Pons (tissue), 1 donor: ENCODE results near the gene PCK1.

ENCODE experiments used
- DNase-seq: peaks from one replicate; pipeline ENCODE4 v3.0.0-alpha.2; 2016; ENCODE audit warnings: low spot score

The PCK1 gene

DNA sequence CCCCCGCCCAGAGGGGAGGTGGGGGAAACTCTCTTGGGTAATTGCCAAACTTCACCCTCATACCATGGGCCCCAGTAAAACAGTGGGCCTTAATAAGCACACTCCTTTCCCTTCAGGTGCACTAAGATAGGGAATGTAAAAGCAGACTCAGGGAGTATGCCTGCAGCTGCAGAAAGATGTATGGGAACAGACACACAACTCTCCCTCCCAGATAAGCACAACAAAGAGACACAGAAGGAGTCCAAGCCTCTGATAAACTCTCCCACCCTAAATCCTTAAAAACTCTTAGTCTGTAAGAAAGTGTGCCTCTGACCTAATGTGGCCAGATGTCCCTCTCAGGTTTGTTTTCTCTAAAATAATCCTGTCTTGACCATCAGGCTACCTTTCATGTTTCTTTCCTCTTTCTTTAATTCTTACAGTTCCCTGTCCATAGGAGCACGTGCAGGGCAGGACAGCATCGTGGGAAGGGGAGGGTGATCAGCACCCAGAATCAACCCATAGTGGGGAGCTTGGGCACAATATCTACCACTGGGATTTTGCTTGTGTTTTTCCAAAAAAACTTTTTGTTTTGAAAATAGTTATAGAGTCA, 24.7 kb upstream of the PCK1 start:
- no peak for DNase-seq

DNA sequence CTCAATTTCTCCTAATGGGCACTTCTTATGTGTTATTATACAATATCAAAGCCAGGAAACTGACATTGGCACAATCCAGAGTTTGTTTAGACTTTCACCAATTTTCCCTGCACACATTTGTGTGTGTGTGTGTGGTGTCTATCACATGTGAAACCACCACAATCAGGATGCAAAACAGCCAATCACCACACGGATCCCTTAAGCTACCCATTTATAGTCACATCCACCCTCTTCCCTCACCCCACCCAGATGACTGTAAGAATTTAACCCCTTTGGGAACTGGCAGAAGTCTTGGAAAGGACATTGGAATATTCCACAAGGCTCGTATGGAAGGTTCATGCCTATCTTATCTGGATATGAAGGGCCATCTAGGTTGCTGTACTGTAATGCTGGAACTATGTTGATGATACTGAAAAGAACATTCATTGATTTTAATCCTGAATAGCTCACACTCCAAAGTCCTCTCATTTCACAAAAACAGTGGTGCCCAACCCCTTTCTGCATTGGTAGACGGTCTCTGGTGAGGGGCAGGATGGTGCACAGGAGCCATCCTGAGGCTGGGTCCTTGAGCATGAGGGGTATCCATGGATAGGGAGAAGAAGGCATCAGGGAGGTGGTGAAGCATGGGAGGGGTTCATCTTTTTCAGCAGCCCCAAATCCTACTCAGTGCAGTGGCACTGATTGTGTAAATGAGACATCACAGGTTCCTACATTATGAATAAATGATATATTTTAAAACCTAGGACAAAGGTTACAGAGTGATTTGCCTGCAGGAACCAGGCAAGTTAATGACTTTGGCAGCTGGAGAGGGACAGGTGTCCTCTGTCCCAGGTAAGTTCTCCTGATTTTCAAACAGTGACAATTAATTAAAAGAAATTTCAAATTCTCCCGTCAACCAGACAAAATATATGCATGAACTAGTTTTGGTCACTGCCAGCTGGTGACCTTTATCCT, 23.9 kb upstream of the PCK1 start:
- no peak for DNase-seq

DNA sequence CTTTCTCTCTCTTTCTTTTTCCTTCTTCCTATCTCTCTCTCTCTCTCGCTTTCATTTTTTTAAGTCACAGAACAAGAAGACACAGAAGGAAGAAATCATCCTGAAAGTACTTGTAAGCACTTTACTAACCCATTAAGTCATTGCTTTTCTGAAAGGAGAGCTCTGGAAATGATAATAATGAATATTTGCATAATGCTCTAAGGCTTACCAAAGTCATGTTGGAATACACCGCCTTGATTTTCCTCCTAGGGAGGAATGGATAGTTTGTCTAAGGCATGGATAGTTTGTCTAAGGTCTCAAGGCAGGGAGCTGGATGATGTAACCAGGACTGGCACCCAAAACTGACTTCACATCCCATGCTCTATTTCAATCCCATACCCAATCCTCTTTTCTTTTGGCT, 23.1 kb upstream of the PCK1 start:
- DNase-seq: no peak

DNA sequence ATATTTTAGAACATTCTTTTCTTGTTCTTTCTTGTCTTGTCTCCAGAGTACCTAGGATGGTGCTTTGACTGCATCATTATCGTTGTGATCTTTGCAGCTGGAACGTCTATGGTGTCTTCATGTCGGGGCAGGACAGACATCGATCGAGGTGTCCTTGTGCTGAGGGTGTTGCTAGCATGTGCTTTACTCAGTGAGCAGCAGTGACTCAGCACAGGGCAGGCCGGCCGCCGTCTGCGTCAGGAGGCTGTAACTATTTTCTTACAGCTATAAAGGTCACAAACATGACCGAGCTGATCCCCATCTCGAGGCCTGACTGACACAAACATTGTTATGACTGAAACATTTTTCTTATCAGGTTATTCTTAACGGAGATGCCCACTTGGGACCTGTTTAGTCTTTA, 21.0 kb upstream of the PCK1 start:
- DNase-seq: no peak

DNA sequence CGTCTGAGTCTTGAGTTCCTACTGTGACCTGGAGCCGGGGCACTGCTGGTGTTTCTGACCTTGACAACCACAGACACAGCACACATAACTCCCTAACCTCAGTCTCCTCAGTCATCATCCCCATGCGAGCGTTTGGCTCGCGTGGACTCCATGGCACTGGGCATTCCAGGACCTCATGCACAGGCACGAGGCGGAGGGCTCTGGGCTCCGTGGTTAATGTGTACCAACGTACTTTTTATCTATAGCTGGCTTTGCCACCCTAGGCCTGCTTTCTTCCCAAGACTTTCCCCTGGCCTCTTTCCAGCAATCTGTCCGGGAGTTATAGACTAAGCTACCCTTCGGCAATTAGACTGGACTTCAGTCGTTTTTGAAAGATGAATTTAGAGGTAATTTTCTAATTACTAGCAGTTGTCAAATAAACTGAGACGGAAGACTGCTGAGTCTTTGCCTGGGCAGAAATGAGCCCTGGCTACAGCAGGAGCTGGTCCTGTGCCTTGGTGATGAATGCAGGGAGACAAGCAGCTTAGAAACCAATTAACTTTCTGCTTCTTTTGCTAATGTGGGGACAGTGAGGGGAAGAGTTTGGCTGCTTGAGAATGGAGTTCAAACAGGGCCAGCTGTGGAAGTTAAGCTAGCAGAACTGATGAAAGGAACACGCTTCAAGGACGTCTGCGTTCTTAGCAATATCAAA, 19.9 kb upstream of the PCK1 start:
- no peak for DNase-seq

DNA sequence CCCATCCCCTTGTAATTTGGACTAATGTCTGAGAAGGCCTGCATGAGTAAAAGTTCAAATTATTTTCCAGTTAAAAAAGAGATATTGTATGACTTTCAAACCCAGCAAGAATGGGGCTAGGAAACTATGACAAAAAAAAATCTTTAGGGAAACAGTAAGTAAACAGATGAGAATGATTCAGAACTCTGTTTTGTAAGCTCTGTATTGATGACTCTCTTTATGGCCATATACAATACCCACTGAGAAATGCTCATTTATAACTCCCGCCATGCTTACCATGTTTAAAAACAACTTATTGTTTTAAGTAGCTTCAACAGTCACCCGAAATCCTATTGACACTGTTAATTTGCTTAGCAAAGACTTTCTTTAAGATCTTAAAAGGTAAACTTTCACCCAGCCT, 17.2 kb upstream of the PCK1 start:
- no peak for DNase-seq

DNA sequence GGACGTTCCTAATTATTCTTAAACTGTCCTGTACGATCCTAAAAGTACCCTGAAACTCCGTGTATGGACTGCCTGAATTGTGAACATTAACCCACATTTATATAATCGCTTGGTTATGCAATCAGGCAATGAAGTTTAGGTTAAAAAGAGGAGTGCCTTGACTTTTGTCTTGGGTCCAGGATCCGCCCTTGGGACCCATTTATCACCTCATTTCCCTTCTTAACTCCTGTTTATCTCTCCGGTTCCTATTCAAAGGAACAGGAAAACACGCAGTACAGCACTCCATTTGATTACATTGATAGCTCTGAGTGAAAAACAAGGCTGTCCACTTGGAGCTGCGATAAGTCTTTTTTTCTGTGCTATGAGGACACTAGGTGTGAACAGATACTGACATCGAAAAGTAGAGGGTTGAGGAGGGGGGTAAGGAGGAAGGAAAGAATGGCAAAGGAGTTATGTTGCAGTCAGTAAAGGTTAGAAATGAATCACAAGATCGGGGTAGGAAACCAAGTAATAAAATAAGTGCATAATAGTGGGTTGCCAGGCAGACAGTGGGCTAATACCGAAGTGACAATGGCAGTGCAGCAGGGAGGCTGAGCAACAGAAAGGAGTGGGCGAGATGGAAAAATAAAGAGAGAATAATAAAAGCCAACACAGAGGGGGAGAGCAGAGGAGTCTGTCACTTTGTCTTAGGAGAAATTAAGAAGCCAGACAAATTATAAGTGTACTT, 15.9 kb upstream of the PCK1 start:
- DNase-seq: peak; percentile 5

DNA sequence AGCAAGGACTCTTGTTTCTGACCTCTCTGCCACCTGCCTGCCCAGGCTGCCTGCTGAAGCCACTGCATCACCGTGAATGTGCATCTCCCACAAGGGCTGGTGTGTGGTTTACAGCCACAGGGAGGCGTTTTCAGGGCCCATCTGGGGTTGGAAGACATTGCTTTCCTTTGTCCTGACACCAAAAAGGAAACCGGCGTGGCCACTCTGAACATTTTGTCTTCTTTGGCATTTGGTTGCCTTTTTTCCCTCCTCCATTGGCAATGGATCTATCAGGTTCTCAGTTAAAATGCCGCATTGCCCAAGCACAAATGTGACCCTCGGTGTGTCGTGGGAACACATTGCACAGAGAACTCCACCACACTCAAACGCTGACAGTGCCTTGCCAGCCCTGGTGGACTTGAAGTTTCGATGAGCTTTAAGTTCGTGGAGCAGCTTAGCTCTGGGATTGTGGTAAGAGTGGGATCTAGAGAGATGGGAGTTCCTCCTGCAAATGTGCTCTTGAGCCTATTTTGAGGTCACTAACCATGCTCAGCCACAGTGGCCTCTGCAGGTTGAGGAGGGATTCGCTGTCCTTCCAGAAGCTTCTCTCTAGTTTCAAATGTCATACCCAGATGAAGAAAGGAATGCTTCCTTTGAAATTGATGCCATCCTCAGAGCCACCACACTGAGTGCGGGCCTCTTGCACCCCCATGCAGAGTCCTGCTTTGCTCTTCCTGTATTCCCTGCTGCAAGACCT, 14.8 kb upstream of the PCK1 start:
- no peak for DNase-seq

DNA sequence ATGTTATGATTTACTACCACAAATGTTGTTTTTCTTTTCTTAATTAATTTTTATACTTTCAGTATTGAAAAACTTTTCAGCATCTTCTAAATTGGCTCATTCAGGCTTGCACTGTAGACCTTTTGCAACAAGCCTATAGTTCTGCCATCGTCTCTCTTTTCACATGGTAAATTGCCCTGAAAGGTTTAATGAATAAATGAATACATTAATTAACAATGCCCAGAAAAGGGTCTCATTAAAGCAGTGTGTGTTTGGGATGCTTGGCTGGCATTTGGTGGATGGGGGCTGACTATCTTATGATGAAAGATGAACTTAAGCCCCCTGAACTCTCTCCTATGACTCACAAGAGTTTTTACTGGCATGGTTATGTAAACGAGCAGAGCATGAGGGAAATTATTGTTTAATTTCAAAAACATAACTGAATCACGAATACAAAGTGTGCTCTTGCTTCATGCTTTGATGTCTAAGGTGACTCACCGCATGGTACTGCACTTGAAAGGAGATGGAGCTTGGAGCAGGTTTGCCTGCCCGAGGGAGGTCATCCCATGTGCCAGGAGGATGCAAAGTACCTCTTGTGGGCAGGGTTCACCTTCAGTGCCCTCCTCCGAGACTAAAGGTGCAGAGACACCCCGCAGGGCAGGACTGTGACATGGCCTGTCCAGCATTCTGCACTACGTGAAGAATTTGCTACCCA, 13.8 kb upstream of the PCK1 start:
- DNase-seq: no peak

DNA sequence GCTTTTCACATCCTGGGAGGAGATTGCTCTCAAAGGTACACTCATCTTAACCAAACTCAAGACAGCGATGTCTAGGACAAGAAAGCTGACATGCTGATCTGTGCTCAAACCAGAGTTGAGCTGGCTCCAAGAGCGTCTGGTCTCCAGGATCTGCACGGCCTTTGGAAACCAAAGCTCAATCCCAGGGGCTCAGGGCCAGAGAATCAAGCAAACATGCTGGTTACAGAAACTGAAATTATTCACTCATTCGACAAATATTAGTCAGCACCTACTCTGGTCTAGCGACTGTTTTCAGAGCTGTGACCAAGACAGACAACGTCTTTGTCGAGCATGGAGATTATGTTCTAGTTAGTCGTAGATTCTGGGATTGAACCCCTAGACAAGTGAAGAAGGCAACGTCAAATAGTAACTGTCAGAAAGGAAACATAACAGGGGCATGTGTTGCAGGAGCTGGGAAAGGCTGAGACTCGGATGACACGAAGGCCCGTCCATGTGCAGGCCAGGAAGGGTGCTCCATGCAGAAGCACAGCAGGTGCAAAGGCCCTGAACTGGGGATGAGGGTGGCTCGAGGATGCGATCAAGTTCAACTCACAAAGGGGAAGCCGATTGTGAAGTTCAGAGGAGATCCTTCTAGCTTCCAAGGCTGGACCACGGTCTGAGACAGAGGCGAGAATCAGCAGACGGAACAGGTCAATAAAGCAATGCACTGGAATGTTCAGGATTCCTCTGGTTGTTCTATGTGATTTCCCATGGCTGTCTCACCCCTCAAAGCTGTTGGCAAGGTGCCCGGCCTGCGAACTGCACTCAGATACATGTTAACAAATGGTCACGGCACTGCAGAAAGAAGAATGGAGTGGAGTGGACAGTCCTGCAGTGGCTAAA, 12.5 kb upstream of the PCK1 start:
- DNase-seq: no peak

DNA sequence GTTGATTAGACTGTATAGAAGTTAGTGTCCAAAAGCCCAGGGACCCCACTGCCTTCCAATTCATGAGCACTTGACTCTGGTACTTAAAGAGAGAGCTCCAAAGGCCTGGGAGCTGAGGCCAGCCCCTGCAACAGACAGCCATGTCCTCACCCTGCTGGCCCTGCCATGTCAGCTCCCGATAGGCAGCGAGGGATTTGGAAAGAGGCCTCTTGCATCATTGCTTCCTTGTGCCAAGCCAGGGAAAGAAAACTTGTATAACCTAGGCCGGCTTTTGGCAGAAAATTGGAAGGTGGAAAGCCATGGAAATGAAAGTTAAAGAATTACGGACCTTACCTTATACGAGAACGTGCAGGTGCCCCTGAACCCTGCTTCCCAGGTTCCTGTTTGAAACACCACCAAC, 8.4 kb upstream of the PCK1 start:
- DNase-seq: no peak

DNA sequence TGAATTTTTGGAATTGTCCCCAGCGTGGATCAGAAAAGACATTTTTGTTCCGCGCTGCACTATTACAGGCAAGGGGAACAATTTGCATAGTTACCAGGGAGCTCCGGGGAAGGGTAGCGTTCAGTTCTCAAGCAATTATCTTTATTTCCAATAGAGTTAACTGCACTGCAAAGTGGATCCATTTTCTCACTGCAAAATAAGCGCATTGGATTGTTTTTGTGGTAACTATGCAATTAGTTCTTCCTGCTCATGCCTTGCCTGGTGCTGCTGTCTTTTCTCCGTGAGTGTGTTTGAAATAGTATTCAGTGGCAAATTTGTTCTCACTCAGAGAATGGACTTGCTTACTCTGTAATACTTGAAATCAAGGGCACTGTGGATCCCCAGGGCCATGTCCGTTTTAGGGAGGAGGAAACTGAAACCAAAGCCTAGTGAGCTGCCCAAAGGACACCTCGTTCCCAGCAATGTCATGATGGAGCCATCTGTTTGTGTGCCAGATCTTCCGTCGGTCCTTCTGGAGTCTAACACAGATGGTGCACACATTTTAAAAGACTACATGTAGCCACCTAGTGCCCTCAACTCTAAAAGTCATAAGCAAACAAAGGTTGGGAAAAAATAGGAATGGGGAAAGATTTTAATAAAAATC, 7.4 kb upstream of the PCK1 start:
- no peak for DNase-seq

DNA sequence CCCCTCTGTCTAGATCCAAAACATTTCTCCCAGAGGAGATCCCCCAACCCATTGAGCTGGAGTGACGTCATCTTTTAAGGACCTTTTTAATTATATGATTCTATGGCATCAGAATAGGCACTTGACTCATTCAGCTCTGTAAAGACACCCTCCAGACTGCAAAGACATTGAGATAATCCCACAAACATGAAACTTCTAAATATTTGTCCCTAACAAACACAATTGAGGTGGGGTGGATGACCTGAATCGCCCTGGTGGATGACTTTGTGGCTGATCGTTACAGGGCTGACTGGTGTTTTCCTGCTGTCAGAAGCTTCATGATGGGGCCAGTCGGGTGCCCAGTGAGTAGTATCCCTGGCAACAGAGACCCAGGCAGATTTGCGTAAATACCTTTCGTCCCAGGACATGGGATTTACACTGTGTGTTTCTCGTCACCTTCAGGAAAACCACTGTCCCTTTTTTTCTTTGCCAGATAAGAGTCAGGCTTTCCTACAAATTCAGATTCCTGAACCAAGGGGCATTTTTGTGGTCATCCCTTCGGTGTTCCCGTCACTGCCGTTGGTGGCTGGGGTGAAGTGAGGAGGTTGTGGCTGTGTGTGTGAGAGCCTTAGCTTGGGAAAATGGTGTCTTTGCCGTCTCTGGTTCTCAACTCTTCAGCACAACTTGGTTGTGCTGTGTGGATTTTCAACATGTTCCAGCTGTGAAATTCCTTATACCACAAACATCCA, 5.3 kb upstream of the PCK1 start:
- no peak for DNase-seq

DNA sequence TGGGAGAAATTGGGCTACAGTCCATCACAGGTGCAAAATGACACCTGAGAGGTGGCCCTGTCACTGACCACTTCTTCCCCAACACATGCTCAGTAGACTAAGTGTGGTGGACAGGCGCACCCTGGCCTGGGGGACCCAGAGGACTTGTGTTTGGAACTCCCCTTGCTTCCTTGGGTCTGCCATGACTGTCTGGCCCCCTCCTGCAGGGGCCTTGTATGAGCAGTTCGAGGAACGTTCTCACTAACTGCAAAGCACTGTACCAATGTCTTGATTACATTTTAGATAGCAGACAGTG, 4.0 kb upstream of the PCK1 start:
- DNase-seq: no peak

DNA sequence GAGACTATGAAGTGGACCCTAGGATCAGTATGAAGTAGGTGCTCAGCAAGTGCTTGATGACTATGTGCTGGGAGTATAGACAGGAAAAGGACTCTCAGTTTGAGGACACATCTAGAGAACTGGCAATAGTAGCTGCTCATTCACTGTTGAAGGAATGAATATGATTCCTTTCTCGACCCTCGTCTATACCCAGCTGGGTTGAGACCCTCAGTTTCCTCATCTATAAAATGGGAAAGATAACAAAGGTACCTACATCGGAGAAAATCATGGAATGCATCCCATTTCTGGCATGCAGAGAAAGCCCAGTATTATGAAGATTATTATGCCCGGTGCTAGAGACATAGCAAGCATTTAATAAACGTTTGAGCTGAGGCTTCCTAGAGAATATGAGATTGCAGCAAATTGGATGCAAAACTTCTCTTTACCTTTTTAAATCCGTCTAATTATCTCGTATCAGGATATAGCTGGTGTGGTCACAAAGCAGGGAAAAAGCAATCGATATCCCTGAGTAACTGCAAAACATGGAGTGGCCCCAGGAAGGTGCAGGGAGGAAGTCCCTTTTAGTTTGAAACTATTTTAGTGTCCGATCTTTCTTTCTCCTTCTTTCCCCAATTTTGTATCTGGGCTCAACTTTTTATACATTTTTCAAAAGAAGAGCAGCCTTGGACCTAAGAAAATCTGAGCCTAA, 2.8 kb upstream of the PCK1 start:
- no peak for DNase-seq

DNA sequence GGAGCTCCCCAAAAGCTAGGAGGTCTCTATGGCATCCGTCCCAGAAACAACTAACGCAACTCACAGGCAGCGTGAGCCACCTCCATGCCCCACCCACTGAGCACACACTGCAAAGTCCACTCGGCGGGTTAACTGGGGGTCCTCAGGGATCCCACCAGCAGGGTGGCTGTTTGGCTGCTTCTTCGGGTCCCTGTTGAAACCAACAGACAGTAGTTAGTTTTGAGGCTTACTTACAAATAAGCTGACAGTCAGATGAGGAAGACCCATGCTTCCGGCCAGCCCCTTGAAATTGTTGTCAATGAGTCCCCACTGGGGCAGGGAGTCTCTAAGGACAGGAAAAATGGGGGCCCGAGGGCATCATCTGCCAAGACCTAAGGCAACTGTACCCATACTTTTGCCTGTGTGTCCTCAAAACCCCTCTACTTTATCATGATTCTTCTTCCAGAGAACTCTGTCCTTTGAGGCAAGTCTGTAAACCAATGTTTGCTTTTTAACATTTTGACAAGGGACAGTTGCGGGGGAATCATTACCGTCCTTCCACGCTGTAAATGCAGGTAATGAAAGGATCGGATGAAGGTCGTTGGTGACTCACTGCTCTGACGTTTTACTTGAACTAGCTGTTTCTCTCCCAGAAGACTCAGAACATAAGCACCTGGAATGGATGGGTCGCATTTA, 2.2 kb upstream of the PCK1 start:
- no peak for DNase-seq

DNA sequence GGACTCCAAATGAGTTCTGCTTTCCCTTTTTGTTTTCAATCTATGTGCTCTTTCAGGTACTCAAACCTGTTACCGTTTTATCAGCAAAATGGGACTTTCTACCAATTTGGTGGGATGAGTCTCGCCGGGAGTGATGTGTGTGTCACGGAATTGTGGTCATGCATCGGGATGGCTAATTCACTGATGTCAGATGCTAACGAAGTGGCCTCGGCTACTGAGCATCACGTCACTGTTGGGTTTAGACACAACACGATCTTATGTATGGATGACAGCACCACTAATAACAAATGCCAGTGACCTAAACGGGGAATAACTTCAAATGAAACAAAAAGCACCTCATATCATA, 1.6 kb upstream of the PCK1 start:
- DNase-seq: no peak
